PC-3 (cell line): ENCODE data around the gene E2F1. TPM values are rescaled to one million over a fixed set of nuclear protein-coding genes. Genes with fewer than 3 reads are reported as not detected.

Source experiments
- ATAC-seq: fragments of 200-7000 bp; cut with Tn5 transposase; 2 replicates; pipeline ENCODE4 v1.9.1; 2020; ENCODE audit warnings: mild to moderate bottlenecking, moderate library complexity
- BruUV-seq: library from RNA; stranded (reverse); fragments of 400-500 nt; replicated peaks from 2 replicates; lab custom pipeline; 2021; lab: Mats Ljungman, UMichigan
- CTCF ChIA-PET: fragments of 300-600 bp; sonication (Branson Sonifier 250); formaldehyde crosslinking; loops from one replicate; lab custom pipeline; 2022; ENCODE audit warnings: antibody characterized with exemption; lab: Charles Lee
- POLR2A ChIA-PET: fragments of 300-600 bp; sonication (Branson Sonifier 250); formaldehyde crosslinking; loops from one replicate; lab custom pipeline; 2022; ENCODE audit warnings: antibody characterized with exemption; ENCODE audit not compliant: unreplicated experiment; lab: Charles Lee
- DNase-seq: peaks from one replicate; pipeline ENCODE4 v3.0.0-alpha.2; 2015
- H2AFZ ChIP-seq: fragments of 300-600 bp; sonication (generic); 2 replicates; pipeline ENCODE4 v1.6.0; 2016; ENCODE audit warnings: antibody characterized with exemption, low read length
- H3F3A ChIP-seq: fragments of 300-600 bp; sonication (generic); one replicate; pipeline ENCODE4 v1.6.0; 2017; ENCODE audit warnings: antibody characterized with exemption, low read length, control low read depth, mild to moderate bottlenecking; ENCODE audit not compliant: unreplicated experiment
- H3K27ac ChIP-seq: fragments of 300-600 bp; sonication (generic); 2 replicates; pipeline ENCODE4 v1.5.1; 2016; ENCODE audit warnings: mild to moderate bottlenecking, low read length
- H3K27me3 ChIP-seq: fragments of 300-600 bp; sonication (generic); 2 replicates; pipeline ENCODE4 v1.6.1; 2016; ENCODE audit warnings: low read length, mixed read lengths
- H3K36me3 ChIP-seq: fragments of 300-600 bp; sonication (generic); 2 replicates; pipeline ENCODE4 v1.6.1; 2016; ENCODE audit warnings: low read depth, mixed run types, low read length, mixed read lengths
- H3K4me1 ChIP-seq: fragments of 300-600 bp; sonication (generic); 2 replicates; pipeline ENCODE4 v1.5.1; 2016; ENCODE audit warnings: low read length; ENCODE audit not compliant: insufficient read depth
- H3K4me2 ChIP-seq: fragments of 300-600 bp; sonication (generic); 2 replicates; pipeline ENCODE4 v1.6.0; 2016; ENCODE audit warnings: low read length
- H3K4me3 ChIP-seq: fragments of 300-600 bp; sonication (generic); 2 replicates; pipeline ENCODE4 v1.5.1; 2016; ENCODE audit warnings: mild to moderate bottlenecking, low read length, mixed read lengths
- H3K79me2 ChIP-seq: fragments of 300-600 bp; sonication (generic); 2 replicates; pipeline ENCODE4 v1.6.1; 2017; ENCODE audit warnings: low read length, mixed read lengths
- H3K9ac ChIP-seq: fragments of 300-600 bp; sonication (generic); 2 replicates; pipeline ENCODE4 v1.6.0; 2016; ENCODE audit warnings: mild to moderate bottlenecking, low read length
- H3K9me2 ChIP-seq: fragments of 300-600 bp; sonication (generic); replicated peaks from 2 replicates; pipeline ENCODE4 v1.6.1; 2016; ENCODE audit warnings: mixed run types, low read length, mixed read lengths
- H3K9me3 ChIP-seq: fragments of 300-600 bp; sonication (generic); 2 replicates; pipeline ENCODE4 v1.6.1; 2016; ENCODE audit warnings: low read length, mixed read lengths
- H4K20me1 ChIP-seq: fragments of 300-600 bp; sonication (generic); 2 replicates; pipeline ENCODE4 v1.6.1; 2016; ENCODE audit warnings: low read length, mixed read lengths
- EZH2 ChIP-seq: fragments of 300-600 bp; sonication (generic); IDR thresholded peaks from one replicate; pipeline ENCODE4 v1.6.1; 2017; ENCODE audit warnings: antibody characterized with exemption, mild to moderate bottlenecking, low read length; ENCODE audit not compliant: unreplicated experiment
- EZH2phosphoT487 ChIP-seq: fragments of 300-600 bp; sonication (generic); IDR thresholded peaks from 2 replicates; pipeline ENCODE4 v1.6.1; 2018; ENCODE audit warnings: mild to moderate bottlenecking, antibody characterized with exemption, low read length, borderline replicate concordance
- intact Hi-C: fragments of 100-400 bp; cut with micrococcal nuclease; formaldehyde crosslinking; loops from 2 replicates; pipeline ENCODE4 v1.9.0; 2023
- total RNA-seq: library from RNA; depleted of rRNA; stranded (reverse); fragments of >200 nt; gene quantifications from 2 replicates; pipeline ENCODE4 v1.2.3, GENCODE V29; 2014
- TF ChIP-seq, protein P1 (sequence below): fragments of 300-600 bp; sonication (generic); conservative IDR thresholded peaks from 2 replicates; pipeline ENCODE4 v1.5.1; 2017; ENCODE audit warnings: antibody characterized with exemption, low read depth, mild to moderate bottlenecking, low read length

The E2F1 gene
- total RNA-seq, 1 experiment from 2014 or later = 63.7 TPM

DNA sequence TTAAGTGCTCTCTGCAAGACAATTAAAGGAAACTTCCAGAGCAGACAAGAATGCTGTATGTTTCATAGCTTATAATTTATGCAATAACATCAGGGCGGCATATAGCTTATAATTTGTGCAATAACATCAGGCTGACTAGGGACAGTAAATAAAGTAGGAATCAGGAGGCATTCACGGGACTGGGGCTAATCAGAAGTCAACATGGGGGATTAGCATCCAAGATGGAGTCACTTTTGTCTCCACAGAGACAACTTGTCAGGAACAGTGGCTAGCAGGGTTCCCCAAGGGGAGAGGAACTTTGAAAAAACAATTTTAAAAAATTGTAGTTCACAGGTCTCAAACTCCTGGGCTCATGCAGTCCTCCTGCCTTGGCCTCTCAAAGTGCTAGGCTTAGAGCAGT, 42.3 kb upstream of the E2F1 start:
- BruUV-seq = no TSS peak
- H3K36me3 ChIP-seq = no peaks in the 10 kb centered on the region
- no peak for ATAC-seq
- H4K20me1 ChIP-seq = no peaks in the 10 kb centered on the region
- no peaks in the 10 kb centered on the region for H3K79me2 ChIP-seq
- no peak overlapping the region for H2AFZ ChIP-seq
- H3K27me3 ChIP-seq = no peaks in the 10 kb centered on the region
- intact Hi-C loops = no loop called here
- peaks cover 7% of the 10 kb centered on the region for H3K4me1 ChIP-seq
- H3K27ac ChIP-seq = no peak overlapping the region
- no peaks in the 10 kb centered on the region for H3F3A ChIP-seq
- no peaks in the 10 kb centered on the region for H3K9me2 ChIP-seq
- CTCF ChIA-PET = no interaction called here
- POLR2A ChIA-PET = interaction anchor here (0.6 kb wide), 1 partner anchor 62 kb away, joined by 5 read pairs; the partner anchor contains the start of gene ACTL10
- TF ChIP-seq EZH2 (no peak), EZH2phosphoT487 (no peak)
- TF ChIP-seq, protein P1, sequence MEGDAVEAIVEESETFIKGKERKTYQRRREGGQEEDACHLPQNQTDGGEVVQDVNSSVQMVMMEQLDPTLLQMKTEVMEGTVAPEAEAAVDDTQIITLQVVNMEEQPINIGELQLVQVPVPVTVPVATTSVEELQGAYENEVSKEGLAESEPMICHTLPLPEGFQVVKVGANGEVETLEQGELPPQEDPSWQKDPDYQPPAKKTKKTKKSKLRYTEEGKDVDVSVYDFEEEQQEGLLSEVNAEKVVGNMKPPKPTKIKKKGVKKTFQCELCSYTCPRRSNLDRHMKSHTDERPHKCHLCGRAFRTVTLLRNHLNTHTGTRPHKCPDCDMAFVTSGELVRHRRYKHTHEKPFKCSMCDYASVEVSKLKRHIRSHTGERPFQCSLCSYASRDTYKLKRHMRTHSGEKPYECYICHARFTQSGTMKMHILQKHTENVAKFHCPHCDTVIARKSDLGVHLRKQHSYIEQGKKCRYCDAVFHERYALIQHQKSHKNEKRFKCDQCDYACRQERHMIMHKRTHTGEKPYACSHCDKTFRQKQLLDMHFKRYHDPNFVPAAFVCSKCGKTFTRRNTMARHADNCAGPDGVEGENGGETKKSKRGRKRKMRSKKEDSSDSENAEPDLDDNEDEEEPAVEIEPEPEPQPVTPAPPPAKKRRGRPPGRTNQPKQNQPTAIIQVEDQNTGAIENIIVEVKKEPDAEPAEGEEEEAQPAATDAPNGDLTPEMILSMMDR = no peak
- no peaks in the 10 kb centered on the region for H3K9me3 ChIP-seq
- no peak overlapping the region for H3K4me3 ChIP-seq
- no peak for DNase-seq
- H3K4me2 ChIP-seq = no peak overlapping the region
- no peak overlapping the region for H3K9ac ChIP-seq

DNA sequence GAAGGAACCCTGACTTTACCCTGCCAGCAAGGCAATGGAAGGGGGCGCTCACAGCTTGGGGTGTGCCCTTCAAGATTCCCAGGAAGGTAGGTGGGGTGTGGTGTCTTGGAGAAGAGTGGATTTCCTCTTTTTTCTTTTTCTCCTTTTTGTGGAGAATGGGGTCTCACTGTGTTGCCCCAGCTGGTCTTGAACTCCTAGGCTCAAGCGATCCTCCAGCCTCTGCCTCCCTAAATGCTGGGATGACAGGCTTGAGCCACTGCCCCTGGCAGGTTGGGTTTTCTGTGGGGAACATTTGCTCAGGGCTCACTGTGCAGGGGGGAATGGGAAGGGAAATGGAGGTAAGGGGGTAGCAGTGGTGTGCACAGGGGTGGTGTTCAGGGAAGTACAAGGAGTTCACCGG, 41.6 kb upstream of the E2F1 start:
- Histone ChIP-seq H3K4me2 (no peak overlapping the region), H3F3A (no peaks in the 10 kb centered on the region), H3K9me3 (no peaks in the 10 kb centered on the region), H3K27ac (no peak overlapping the region), H3K9me2 (no peaks in the 10 kb centered on the region), H4K20me1 (no peaks in the 10 kb centered on the region), H3K4me1 (peaks cover 2% of the 10 kb centered on the region; the same call in 1 of the 2 replicates), H2AFZ (no peak overlapping the region), H3K27me3 (no peaks in the 10 kb centered on the region), H3K79me2 (no peaks in the 10 kb centered on the region), H3K4me3 (no peak overlapping the region), H3K9ac (no peak overlapping the region), H3K36me3 (no peaks in the 10 kb centered on the region)
- no peak for DNase-seq
- intact Hi-C loops = no loop called here
- no TSS peak for BruUV-seq
- POLR2A ChIA-PET = interaction anchor here (0.6 kb wide), 1 partner anchor 61 kb away, joined by 5 read pairs; the partner anchor contains the start of gene ACTL10
- TF ChIP-seq, protein P1 = no peak
- TF ChIP-seq EZH2 (no peak), EZH2phosphoT487 (no peak)
- no peak for ATAC-seq
- CTCF ChIA-PET = no interaction called here

DNA sequence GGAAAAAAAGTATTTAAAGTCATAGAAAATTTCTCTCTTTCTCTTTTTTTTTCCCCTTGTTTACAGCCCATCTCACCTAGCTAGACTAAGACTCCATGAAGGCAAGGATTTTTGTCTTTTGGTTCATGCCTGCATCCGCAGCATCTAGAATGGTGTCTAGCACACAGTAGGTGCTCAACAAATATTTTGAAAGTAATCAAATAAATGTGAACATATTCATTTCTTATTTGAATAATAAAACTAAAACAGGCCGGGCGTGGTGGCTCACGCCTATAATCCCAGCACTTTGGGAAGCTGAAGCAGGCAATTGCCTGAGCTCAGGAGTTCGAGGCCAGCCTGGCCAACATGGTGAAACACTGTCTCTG, 40.9 kb upstream of the E2F1 start:
- Histone ChIP-seq H2AFZ (no peak overlapping the region), H3K9me2 (no peaks in the 10 kb centered on the region), H3F3A (no peaks in the 10 kb centered on the region), H3K36me3 (no peaks in the 10 kb centered on the region), H3K4me1 (no peaks in the 10 kb centered on the region), H4K20me1 (no peaks in the 10 kb centered on the region), H3K27me3 (no peaks in the 10 kb centered on the region), H3K27ac (no peak overlapping the region), H3K9me3 (no peaks in the 10 kb centered on the region), H3K79me2 (no peaks in the 10 kb centered on the region), H3K9ac (no peak overlapping the region), H3K4me2 (no peak overlapping the region), H3K4me3 (no peak overlapping the region)
- DNase-seq (no peak), ATAC-seq (no peak)
- BruUV-seq = no TSS peak
- intact Hi-C loops = no loop called here
- ChIA-PET POLR2A (no interaction called here), CTCF (no interaction called here)
- TF ChIP-seq, protein P1 = no peak
- TF ChIP-seq EZH2phosphoT487 (no peak), EZH2 (no peak)
